GM12891 (cell line): ENCODE data around the gene PSMG3.

Experiments used
- DNase-seq: peaks from one replicate; pipeline ENCODE4 v3.0.0; 2011; ENCODE audit warnings: low spot score; ENCODE audit not compliant: insufficient read length
- FAIRE-seq: peaks from 2 replicates; lab custom pipeline; 2011; peaks lifted over from hg19 to GRCh38; lab: Jason Lieb, UNC
- PAX5 ChIP-seq: IDR thresholded peaks from 2 replicates; pipeline ENCODE4 v1.6.1; 2011; ENCODE audit warnings: low read length, moderate library complexity, mild to moderate bottlenecking; ENCODE audit not compliant: insufficient read depth, severe bottlenecking
- POLR2A ChIP-seq: IDR thresholded peaks from 2 replicates; pipeline ENCODE4 v1.6.1; 2011; ENCODE audit warnings: low read depth, low read length, control low read depth
- POLR2AphosphoS5 ChIP-seq: IDR thresholded peaks from 2 replicates; pipeline ENCODE4 v1.6.1; 2011; ENCODE audit warnings: low read depth, low read length, control low read depth
- POU2F2 ChIP-seq: IDR thresholded peaks from 2 replicates; pipeline ENCODE4 v1.6.1; 2011; ENCODE audit warnings: low read depth, mild to moderate bottlenecking, control low read depth, low read length, moderate library complexity
- SPI1 ChIP-seq: IDR thresholded peaks from 2 replicates; pipeline ENCODE4 v1.6.1; 2011; ENCODE audit warnings: low read depth, low read length, control low read depth
- TAF1 ChIP-seq: IDR thresholded peaks from 2 replicates; pipeline ENCODE4 v1.6.1; 2011; ENCODE audit warnings: low read depth, low read length, control low read depth

Gene PSMG3

GRCh38 chr7:1545417-1546246 is 24.2 kb downstream of the PSMG3 start:
- DNase-seq (no peak), FAIRE-seq (no peak)
- TF ChIP-seq SPI1 (no peak), PAX5 (no peak), TAF1 (no peak), POLR2A (no peak), POU2F2 (no peak), POLR2AphosphoS5 (no peak)

- no peak for DNase-seq
- TF ChIP-seq SPI1 = no peak
- no peak for TF ChIP-seq POU2F2
- no peak for TF ChIP-seq PAX5
- TF ChIP-seq TAF1 = no peak
- TF ChIP-seq POLR2A = no peak
- TF ChIP-seq POLR2AphosphoS5 = no peak
- FAIRE-seq = no peak
Observed at GRCh38 chr7:1544896-1545416, 24.9 kb downstream of the PSMG3 start.

GRCh38 chr7:1544178-1544895 is 25.5 kb downstream of the PSMG3 start:
- no peak for DNase-seq
- TF ChIP-seq TAF1 = no peak
- no peak for TF ChIP-seq SPI1
- TF ChIP-seq POLR2A = no peak
- TF ChIP-seq POLR2AphosphoS5 = no peak; the same call in 1 of the 2 replicates
- TF ChIP-seq POU2F2 = no peak
- TF ChIP-seq PAX5 = no peak
- FAIRE-seq = no peak

- no peak for TF ChIP-seq POLR2A
- no peak for TF ChIP-seq TAF1
- TF ChIP-seq POU2F2 = no peak
- TF ChIP-seq POLR2AphosphoS5 = peak; percentile 36; the same call in 1 of the 2 replicates
- TF ChIP-seq SPI1 = no peak
- TF ChIP-seq PAX5 = no peak
- FAIRE-seq (no peak), DNase-seq (no peak)
Observed at GRCh38 chr7:1543826-1544177, 26.0 kb downstream of the PSMG3 start.

- TF ChIP-seq PAX5 (no peak), POU2F2 (no peak), POLR2AphosphoS5 (no peak), SPI1 (no peak), POLR2A (peak; percentile 5; the same call in 1 of the 2 replicates)
- DNase-seq (no peak), FAIRE-seq (no peak)
Observed at GRCh38 chr7:1542841-1543747, 26.7 kb downstream of the PSMG3 start.

- TF ChIP-seq TAF1 = no peak
- no peak for TF ChIP-seq POLR2AphosphoS5
- no peak for TF ChIP-seq SPI1
- TF ChIP-seq POU2F2 = no peak
- no peak for TF ChIP-seq POLR2A
- no peak for TF ChIP-seq PAX5
- DNase-seq = no peak
- FAIRE-seq = no peak
Observed at GRCh38 chr7:1542329-1542728, 27.5 kb downstream of the PSMG3 start.

GRCh38 chr7:1541431-1542162 is 28.2 kb downstream of the PSMG3 start:
- DNase-seq (no peak), FAIRE-seq (no peak)
- TF ChIP-seq POU2F2 = no peak
- TF ChIP-seq POLR2AphosphoS5 = no peak
- TF ChIP-seq PAX5 = no peak
- TF ChIP-seq SPI1 = no peak
- no peak for TF ChIP-seq POLR2A
- TF ChIP-seq TAF1 = no peak

GRCh38 chr7:1540776-1541271 is 29.0 kb downstream of the PSMG3 start:
- FAIRE-seq (no peak), DNase-seq (no peak)
- TF ChIP-seq TAF1 (no peak), PAX5 (no peak), SPI1 (no peak), POU2F2 (no peak), POLR2AphosphoS5 (no peak), POLR2A (no peak)
